Activated gamma-delta T cell treated with Interleukin-2 at 50 U/mL for 16 hours (primary cell): ENCODE results near the gene ZNF513.
"Not testable (repeated sequence)": the region's sequence is repeated elsewhere in the genome, so short reads cannot be mapped to it uniquely, and the experiment has no call there.

Source experiments
- DNase-seq: peaks from one replicate; pipeline ENCODE4 v3.0.0-alpha.2; 2020

ZNF513 gene, protein sequence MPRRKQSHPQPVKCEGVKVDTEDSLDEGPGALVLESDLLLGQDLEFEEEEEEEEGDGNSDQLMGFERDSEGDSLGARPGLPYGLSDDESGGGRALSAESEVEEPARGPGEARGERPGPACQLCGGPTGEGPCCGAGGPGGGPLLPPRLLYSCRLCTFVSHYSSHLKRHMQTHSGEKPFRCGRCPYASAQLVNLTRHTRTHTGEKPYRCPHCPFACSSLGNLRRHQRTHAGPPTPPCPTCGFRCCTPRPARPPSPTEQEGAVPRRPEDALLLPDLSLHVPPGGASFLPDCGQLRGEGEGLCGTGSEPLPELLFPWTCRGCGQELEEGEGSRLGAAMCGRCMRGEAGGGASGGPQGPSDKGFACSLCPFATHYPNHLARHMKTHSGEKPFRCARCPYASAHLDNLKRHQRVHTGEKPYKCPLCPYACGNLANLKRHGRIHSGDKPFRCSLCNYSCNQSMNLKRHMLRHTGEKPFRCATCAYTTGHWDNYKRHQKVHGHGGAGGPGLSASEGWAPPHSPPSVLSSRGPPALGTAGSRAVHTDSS

GRCh38 chr2:27380626-27381545 is at the start of gene ZNF513:
Gene ZNF513, minus strand, starts transcription at chr2:27380734. Its CDS starts 208 bp downstream, at chr2:27380526.
- DNase-seq: peak; percentile 87

DNA sequence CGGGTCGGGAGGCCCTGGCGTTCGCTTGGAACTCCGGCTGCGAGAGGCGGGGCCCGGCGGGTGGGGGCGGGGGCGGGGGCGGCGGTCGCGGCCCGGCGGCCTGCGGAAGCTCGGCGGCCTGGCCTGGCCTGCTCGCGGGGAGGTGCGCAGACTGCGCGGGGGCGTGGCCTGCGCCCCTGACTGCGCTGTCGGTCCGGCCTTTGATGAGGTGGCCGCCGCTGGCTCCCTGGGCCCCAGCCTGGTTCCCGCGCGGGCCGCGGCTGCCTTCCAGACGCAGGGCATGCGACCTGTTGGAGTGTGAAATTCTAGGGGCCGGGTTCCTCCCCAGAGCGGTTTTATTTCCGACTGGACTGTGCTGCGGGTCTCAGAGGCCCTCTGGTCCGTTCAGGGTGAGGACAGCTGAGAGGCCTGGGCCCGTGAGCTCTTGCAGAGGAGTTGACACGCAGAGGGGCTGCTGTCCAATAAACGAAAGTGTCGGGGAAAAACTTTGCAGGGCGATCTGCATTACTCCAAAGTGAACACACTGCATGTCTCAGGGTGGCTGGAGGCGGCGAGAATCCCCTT is 48.5 kb upstream of the ZNF513 start:
- DNase-seq: peak; percentile 65

DNA sequence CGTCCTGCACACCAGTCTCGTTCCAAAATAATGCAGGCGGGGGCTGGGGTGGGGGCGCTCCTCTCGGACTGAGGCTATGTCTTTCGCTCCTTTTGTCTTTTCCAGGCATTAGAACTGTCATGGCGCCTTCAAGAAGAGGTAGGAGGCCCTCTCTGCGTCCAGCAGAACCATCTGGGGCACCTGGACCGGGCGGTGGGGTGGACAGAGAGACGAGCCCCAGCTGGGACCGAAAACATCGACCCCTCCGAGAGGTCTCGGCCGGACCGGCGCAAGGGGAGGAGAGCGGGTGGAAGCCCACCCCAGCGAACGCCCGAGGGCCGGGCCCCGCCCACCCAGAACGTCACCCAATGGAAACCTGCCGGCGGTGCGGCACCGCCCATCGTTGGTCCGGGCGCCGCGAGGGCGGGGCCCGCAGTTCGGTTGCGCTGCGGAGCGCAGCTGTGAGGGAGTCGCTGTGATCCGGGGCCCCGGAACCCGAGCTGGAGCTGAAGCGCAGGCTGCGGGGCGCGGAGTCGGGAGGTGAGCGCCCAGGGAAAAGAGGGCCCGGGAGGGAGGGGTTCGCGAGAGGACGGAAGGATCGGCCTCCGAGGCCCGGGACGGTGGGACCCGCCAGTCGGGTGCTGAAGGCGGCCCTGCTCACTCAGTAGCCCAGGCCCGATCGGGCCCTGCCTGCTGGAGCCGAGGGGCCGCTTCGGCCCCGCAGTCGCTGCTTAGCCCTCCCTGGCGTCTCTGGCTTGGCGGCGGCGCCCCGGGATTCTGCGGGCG is 47.9 kb upstream of the ZNF513 start, which contains the start of gene NRBP1:
Gene NRBP1, plus strand, starts transcription at position 419 of the 765 bp plus-strand sequence. CDS start 4,643 bp downstream, outside the sequence.
- DNase-seq: peak; percentile 88

DNA sequence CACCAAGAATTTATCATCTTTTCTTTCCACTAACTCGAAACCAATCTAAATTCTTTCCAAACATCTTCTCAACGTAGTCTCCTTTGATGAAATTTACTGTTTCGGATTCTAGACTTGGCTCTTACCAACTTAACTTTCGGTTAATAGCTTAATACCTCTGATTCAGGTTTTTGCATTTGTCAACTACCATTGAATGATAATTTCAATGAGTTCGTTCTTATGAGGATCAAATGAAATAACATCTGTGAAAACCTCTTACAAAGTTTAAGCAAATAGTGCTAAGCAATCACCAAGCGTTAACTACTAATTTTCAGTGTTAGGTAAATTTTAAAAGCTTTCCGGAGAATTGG is 47.3 kb upstream of the ZNF513 start:
- DNase-seq: no peak

DNA sequence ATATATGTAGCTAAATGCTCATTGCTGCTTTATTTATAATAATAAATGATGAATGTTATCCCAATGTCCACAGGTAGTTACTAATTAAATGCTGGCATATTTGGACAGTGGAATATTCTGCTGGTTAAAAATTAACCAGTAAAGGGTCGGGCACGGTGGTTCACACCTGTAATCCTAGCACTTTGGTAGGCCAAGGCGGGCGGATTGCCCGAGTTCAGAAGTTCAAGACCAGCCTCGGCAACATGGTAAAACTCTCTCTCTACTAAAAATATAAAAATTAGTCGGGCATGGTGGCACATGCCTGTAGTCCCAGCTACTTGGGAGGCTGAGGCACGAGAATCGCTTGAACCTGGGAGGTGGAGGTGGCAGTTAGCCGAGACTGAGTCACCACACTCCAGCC is 44.5 kb upstream of the ZNF513 start:
- not testable (repeated sequence) for DNase-seq

- DNase-seq: no peak
Observed at GRCh38 chr2:27422958-27423357, 42.4 kb upstream of the ZNF513 start.

- DNase-seq: no peak
Observed at GRCh38 chr2:27421660-27422250, 41.2 kb upstream of the ZNF513 start.

GRCh38 chr2:27420996-27421395 is 40.5 kb upstream of the ZNF513 start:
- no peak for DNase-seq

- no peak for DNase-seq
Observed at GRCh38 chr2:27416151-27416550, 35.6 kb upstream of the ZNF513 start.

- DNase-seq: no peak
Observed at GRCh38 chr2:27412419-27413152, 32.1 kb upstream of the ZNF513 start.

DNA sequence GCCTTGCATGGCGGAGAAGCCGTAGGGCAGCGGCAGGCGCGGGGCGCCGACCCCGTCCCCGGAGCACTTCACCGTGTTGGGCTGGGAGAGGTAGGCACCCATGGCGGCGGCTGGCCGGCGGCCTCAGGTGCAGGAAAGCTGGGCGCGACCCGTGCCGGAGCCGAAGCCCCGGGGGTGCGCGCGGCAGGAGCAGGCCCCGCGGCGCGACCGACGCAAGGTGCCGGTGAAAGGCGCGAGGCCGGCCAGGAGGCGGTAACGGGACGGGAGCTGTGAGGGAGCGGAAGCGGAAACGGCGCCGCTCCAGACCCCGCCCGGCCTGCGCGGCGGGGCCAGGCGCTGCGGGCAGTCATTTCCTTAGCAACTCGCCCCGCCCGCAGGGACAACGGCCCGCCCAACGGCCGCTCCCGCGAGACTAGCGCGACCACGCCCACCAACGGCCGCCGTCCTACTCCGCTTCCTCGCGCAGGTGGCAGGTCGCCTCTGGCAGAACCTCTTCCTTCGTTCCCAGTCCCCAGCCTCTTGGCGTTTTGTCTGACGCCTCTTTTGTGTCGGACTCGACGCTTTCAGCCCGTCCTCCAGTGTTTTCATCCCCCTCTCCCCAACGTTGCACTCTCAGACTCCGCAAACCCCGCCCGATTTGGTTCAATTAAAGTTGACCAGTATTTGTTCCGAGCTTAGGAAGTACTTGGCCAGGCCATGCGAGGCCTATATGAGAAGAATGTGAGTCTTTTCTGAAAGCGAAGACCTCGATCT is 29.0 kb upstream of the ZNF513 start, which contains the start of gene PPM1G:
Gene PPM1G, minus strand, starts transcription at position 271 of the 753 bp plus-strand sequence. Its CDS starts 169 bp downstream, at position 102.
- peak; percentile 96 for DNase-seq

DNA sequence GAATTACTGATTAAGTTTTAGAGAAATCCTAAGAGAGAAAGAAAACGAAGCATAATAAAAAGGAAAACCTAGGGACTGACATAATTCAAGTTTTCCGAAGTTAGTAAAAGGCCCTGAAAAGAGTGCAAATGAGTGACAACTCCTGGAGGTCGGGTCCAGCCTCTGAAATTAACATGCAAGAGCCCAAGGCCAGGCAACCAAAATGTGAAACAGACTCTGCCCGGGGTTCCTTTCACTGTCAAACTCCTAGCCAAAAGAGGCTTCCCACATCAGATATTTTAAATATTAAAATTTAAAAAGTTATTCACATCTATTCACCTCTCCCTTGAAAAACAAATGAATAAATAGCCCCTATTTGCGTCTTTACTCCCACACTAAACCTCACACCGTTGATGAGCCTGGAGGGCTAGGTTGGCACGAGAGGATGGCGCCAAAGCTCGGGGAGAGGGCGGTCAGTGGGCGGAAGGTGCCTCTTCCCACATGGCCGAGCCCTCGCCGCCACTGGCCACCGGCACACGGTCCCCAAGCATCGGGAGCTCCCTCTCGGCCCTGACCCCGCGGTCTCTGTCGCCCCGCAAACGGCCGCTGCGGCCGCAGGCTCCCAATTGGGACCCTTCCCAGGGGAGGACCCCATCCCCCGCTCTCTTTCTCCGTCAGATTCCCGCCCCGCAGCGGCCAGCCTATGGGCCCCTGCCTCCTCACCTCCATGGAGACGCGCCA is 28.2 kb upstream of the ZNF513 start:
- DNase-seq: no peak

- DNase-seq: no peak
Observed at GRCh38 chr2:27407798-27408491, 27.4 kb upstream of the ZNF513 start.

- no peak for DNase-seq
Observed at GRCh38 chr2:27400348-27401135, 20.0 kb upstream of the ZNF513 start.

DNA sequence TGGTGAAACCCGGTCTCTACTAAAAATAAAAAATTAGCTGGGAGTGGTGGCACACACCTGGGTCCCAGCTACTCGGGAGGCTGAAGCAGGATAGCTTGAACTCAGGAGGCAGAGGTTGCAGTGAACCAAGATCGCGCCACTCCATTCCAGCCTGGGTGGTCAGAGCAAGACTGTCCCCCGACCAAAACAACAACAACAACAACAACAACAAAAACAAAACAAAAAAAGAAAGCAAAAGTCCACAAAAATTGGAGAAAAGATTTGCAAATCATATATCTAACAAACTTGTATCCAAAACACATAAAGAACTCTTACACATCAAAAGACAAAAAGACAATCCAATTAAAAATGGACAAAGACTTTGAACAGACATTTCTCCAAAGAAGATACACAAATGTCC is 18.4 kb upstream of the ZNF513 start:
- DNase-seq: no peak

DNA sequence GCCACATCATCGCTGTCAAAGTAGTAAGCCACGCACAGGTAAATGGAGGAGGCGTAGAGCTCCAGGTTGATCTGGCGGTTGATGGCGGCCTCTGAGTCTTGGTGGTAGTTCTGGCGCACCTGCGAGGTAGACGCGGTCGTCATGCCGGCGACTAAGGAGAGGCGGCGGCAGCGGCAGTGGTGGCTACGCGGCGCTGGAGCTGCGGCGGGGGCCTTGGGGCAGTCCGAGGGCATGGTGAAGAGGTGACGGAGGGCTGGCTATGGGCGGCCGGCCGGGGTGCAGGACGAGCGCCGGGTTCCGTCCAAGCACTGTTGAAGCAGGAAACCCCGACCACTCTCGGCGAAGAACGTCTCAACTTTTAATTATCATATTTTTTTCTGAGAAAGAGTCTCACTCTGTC is 12.7 kb upstream of the ZNF513 start:
- no peak for DNase-seq

DNA sequence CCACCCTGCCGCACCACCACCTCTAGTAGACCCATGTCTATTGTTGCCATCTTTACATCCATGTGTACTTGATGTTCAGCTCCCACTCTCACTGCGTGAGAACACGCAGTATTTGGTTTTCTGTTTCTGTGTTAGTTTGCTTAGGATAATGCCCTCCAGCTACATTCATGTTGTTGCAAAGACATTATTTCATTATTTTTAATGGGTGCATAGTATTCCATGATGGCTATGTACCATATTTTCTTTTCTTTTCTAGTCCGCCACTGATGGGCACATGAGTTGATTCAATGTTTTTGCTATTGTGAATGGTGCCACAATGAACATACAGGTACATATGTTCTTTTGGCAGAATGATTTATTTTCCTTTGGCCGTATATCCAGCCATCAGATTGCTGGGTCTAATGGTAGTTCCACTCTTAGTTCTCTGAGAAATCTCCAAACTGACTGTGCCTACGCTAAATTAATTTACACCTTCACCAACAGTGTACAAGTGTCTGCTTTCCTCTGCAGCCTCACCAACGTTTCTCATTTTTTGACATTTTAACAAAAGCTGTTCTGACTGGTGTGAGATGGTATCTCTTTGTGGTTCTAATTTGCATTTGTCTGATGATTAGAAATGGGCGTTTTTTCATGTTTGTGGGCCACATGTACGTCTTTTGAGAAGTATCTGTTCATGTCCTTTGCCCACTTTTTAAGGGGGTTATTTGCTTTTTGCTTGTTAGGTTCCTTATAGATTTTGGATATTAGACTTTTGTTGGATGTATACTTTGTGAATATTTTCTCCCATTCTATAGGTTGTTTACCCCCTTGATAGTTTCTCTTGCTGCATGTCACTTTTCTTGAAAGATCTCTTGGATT is 10.5 kb upstream of the ZNF513 start:
- DNase-seq: no peak
